Coronary artery (tissue), 2 donors: Measurements from ENCODE around the gene SCRN2.

Experiments
- DNase-seq: peaks from one replicate; pipeline ENCODE4 v3.0.0-alpha.2; 2017; ENCODE audit warnings: low spot score
- H3K27ac ChIP-seq, 2 donors: fragments of 200-600 bp; sonication (generic); one replicate each; pipeline ENCODE4 v1.5.1; 2016 to 2019
- H3K4me3 ChIP-seq: fragments of 200-600 bp; sonication (generic); 2 replicates; pipeline ENCODE4 v1.5.1; 2016; ENCODE audit warnings: mild to moderate bottlenecking, moderate library complexity
- TF ChIP-seq, protein P1 (sequence below): fragments of 200-600 bp; sonication (generic); IDR thresholded peaks from one replicate; pipeline ENCODE4 v1.5.1; 2019; ENCODE audit warnings: antibody characterized with exemption

The SCRN2 gene

DNA sequence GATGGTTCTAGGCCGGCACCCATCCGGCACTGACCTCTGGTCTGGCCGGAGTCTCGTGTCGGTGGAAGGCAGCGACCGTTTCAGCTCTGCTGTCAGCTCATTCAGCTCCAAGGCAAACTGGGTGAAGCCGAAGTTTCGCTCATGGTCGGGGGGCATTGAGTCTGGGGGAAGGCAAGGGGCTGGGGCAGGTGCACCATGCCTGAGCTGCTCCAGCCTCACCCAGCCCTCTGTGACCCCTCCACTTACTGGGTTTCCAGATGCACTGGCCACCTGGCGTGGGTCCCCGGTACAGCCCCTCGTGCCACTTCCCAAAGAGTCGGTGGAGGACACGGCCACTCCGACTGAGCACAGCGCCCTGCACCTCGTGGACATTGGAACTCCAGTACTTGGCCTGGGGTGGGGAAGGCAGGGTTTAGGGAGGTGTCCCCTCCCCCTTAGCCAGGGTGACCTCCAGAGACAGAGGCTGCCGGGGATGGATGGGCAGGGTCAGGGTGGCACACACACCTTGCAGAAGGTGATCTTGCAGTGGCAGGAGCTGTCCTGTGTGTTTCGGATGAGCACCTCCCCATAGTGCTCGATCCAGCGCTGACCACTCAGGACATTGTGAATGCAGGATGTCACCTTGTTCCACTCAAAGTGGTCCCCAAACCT, 32.1 kb downstream of the SCRN2 start:
- TF ChIP-seq, protein P1, sequence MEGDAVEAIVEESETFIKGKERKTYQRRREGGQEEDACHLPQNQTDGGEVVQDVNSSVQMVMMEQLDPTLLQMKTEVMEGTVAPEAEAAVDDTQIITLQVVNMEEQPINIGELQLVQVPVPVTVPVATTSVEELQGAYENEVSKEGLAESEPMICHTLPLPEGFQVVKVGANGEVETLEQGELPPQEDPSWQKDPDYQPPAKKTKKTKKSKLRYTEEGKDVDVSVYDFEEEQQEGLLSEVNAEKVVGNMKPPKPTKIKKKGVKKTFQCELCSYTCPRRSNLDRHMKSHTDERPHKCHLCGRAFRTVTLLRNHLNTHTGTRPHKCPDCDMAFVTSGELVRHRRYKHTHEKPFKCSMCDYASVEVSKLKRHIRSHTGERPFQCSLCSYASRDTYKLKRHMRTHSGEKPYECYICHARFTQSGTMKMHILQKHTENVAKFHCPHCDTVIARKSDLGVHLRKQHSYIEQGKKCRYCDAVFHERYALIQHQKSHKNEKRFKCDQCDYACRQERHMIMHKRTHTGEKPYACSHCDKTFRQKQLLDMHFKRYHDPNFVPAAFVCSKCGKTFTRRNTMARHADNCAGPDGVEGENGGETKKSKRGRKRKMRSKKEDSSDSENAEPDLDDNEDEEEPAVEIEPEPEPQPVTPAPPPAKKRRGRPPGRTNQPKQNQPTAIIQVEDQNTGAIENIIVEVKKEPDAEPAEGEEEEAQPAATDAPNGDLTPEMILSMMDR: no peak

DNA sequence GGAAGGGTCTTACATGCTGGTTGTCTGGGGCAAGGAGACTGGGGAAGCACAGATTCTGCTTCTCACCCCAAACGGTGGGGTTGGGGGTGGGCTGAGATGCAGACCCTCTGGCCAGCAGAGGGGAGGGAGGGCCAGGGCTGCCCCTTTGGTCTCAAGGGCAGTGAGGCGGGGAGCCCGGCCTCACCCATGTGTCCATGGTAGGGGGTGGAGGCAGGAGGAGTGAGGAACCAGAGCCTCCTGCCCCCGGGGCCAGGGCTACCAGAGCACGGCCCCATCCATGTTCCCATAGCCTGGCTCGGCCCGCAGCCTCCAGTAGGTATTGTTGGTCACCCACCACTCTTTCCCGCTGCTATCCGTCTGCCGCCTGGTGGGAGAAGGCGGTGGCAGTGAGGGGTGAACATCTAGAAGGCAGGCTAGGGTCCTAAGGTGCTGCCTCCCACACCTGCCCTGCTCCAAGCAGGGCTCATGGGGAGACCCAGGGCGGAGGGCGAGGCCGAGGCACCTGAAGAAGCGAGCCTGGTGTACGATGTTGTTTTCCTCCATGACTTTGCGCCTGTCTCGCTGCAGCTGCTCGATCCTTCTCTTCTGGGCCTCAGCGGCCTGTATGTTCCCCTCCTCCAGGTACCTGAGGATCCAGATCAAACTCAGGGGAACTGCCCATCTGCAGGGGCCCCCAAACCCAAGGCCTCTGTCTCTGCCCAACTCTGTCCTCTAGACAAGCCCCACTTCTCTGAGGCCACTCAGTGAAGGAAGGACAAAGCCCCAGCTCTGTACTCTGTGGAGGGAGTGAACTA, 32.8 kb downstream of the SCRN2 start:
- Histone ChIP-seq H3K4me3 (no peak overlapping the region), H3K27ac (no peak overlapping the region)
- TF ChIP-seq, protein P1: no peak
- DNase-seq: no peak

More for the DNA sequence above, 32.1 kb downstream of the SCRN2 start:
- Histone ChIP-seq H3K4me3 (no peak overlapping the region), H3K27ac (no peak overlapping the region)
- no peak for DNase-seq

DNA sequence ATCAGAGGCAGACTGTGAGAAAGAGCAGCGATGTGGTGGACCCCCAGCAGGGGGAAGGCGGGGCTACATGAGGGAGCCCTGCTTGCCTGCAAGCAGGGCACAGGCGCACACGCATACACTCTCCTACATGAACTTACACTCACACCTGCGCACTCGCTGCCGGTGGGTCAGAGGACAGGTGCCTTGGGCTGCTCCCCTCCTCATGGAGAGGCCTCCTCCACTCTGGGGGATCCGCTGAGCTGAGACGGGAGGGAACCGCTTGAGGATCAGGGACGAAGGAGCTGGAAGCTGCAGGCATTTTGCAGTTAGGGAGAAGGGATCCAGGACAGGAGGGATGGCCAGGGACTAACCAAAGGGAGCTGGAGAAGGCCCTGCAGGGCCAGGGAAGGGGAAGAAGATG, 33.7 kb downstream of the SCRN2 start:
- TF ChIP-seq, protein P1: no peak
- DNase-seq: no peak
- Histone ChIP-seq H3K27ac (no peak overlapping the region), H3K4me3 (no peak overlapping the region)

DNA sequence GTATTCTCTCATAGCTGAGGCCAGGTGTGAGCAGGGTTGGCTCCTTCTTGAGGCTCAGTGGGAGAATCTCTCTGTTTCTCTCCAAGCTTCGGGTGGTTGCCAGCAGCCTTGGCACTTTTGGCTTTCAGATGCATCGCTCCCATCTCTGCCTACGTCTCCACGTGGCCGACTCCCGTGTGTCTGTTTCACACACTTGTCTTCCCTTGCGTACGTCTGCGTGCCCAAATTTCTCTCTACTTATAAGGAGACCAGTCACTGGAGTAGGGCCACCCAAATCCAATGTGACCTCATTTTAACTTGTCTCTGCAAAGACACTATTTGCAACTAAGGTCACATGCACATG, 34.2 kb downstream of the SCRN2 start:
- TF ChIP-seq, protein P1: no peak
- peak; percentile 14 for DNase-seq
- H3K27ac ChIP-seq: no peak overlapping the region
- H3K4me3 ChIP-seq: no peak overlapping the region

DNA sequence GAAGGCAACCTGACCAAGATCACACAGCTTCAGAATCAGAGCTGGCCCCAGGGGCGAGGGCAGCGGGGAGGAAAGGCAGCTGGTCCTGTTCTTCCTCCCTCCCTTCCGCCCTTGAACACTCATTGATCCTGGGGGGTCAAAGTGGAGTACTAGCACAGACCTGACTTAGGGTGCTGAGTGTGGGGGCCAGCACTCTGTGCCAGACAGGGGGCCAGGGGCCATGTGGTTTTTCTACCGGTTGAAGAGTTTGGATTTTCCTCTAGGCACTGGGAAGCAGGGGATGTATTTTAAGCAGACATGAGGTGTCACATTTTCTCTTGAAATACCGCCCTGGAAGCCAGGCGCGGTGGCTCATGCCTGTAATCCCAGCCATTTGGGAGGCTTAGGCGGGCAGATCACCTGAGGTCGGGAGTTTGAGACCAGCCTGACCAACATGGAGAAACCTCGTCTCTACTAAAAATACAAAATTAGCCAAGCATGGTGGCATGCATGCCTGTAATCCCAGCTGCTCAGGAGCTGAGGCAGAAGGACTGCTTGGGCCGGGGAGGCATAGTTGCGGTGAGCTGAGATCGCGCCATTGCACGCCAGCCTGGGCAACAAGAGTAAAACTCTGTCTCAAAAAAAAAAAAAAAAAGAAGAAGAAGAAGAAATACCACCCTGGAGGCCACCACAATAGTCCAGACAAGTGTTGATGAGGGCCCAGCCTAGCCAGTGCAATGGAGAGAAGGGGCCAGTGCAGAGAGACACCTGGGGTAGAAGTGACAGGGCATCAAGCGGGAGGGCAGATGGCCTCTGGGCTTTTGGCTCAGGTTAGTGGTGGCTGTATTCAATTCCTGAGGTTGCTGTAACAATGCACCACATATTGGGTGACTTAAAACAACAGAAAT, 34.8 kb downstream of the SCRN2 start:
- no peak overlapping the region for H3K27ac ChIP-seq
- DNase-seq: peak; percentile 68
- H3K4me3 ChIP-seq: no peak overlapping the region
- TF ChIP-seq, protein P1: no peak

DNA sequence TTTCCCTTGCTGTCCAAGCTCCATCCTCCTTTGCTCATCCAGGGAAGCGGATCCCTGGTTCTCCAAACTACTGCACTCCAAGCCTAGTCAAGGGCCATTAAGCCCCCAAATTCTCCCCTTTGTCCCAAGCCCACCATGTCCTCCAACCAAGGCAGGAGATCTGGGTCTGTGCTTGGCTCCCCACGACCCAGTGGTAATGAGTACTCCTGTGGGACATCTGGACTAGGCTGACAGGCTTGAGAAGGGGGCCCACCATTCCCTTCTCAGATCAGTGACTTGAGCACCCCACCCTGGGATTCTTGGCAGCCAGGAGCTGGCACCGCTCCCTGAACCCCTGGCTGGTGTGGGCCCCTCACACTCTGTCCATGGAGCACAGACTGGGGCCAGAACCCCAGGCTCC, 36.6 kb downstream of the SCRN2 start:
- no peak overlapping the region for H3K4me3 ChIP-seq
- DNase-seq: peak; percentile 62
- TF ChIP-seq, protein P1: no peak
- no peak overlapping the region for H3K27ac ChIP-seq
